Measurements from ENCODE around the gene RGS11.

Gene RGS11

DNA sequence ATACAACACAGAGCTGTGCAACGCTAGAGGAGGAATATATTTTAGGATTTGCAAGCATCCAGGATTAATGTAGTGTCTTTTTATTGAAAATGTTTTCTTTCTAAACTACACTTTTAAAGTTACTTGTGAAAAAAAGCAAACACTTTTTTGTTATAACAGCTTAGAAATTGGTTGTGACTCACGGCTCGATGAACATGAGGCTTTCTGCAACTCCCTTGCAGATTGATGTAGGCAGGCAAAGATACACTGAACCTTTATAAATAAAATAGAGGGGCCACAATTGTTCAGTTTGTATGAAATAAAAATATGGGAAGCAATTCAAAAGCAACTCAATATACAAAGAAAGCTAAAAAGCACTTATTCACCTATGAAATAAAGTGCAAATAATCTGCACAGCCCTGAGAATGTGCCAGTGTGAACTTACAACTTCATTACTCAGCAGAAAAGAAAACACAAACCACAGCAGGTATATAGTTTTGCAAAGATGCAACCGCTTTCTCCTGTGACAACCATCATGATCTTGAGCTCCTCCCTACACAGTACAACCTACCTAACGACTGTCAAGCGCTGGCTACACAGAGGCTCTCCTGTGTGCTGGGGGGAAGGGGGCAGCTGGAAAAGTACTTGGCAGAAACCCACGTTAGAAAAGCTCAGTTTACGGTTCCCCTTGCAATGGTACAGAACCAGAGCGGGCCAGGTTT lies 47.4 kb downstream of the RGS11 start:
- DNase-seq, result no peak

DNA sequence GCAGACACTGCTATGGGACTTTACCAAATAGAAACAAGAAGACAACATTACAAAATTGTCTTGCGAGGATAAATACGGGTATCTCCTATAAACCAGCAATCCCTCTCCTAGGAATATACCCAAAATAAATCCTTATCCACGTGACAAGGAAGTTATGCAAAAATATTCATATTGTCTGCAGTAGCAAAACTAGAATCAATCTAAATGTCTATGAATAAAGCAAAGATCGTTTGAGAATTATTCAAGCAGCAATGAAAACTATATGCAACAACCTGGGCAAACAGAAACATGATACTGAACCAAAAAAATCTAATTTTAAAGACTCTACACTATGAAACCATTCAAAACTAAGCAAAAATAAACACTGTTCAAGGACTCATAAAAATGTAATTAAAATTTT lies 55.7 kb downstream of the RGS11 start:
- DNase-seq, result no peak
